NB4 (cell line): ENCODE data around the gene NCAM1.

Source experiments
- POLR2A ChIP-seq: IDR thresholded peaks from 2 replicates; pipeline ENCODE4 v1.6.1; 2011; ENCODE audit warnings: mild to moderate bottlenecking; ENCODE audit not compliant: insufficient read length; ENCODE audit errors: extremely low read depth
- TF ChIP-seq, protein P1 (sequence below): IDR thresholded peaks from one replicate; pipeline ENCODE4 v1.5.1; 2012; ENCODE audit warnings: low read depth, low read length
- TF ChIP-seq, protein P2 (sequence below): IDR thresholded peaks from 2 replicates; pipeline ENCODE4 v1.6.1; 2011; ENCODE audit warnings: low read depth, low read length

DNA sequence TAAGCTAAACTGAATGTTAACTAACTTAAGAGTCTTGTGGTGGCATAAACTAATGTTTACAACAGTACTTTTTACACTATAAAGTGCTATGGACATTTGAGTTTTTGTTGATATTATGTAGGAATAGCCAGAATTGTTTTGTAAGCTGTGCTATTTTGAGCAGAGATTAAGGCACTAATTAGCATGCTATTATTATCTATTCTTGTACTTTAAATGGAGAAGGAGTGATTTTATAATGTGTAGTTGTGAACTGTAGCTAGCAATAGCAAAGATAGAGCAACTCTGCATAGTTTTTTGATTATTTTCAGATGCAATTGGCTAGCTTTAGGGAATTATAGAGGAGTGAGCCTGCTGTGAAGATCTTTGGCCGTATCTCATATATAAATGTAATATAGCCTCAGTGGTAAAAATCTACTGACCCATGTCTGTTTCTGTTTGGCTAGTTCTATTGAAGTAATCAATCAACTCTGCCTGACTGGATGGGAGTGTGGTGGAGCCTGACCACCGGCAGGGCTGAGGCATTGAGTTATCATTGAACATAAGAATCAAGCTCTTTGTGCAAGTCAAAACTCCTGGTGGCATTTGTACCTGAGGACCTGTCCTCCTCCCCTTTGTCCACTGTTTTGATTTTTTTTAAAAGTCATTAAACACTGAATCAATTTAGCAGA is 34.3 kb downstream of the NCAM1 start:
- TF ChIP-seq, protein P1, sequence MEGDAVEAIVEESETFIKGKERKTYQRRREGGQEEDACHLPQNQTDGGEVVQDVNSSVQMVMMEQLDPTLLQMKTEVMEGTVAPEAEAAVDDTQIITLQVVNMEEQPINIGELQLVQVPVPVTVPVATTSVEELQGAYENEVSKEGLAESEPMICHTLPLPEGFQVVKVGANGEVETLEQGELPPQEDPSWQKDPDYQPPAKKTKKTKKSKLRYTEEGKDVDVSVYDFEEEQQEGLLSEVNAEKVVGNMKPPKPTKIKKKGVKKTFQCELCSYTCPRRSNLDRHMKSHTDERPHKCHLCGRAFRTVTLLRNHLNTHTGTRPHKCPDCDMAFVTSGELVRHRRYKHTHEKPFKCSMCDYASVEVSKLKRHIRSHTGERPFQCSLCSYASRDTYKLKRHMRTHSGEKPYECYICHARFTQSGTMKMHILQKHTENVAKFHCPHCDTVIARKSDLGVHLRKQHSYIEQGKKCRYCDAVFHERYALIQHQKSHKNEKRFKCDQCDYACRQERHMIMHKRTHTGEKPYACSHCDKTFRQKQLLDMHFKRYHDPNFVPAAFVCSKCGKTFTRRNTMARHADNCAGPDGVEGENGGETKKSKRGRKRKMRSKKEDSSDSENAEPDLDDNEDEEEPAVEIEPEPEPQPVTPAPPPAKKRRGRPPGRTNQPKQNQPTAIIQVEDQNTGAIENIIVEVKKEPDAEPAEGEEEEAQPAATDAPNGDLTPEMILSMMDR: no peak
- no peak for TF ChIP-seq POLR2A
- TF ChIP-seq, protein P2, sequence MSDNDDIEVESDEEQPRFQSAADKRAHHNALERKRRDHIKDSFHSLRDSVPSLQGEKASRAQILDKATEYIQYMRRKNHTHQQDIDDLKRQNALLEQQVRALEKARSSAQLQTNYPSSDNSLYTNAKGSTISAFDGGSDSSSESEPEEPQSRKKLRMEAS: no peak
